Activated CD4-positive, CD25-positive, alpha-beta regulatory T cell treated with anti-CD3 and anti-CD28 coated beads, Interleukin-2, amount 50 U/mL, for 72 hours (primary cell): ENCODE measurements around the gene SLC17A9.

ENCODE experiments used
- DNase-seq: peaks from one replicate; pipeline ENCODE4 v3.0.0; 2021

Gene SLC17A9

GRCh38 chr20:63006540-63007359 is 54.2 kb downstream of the SLC17A9 start, which contains the start of gene BHLHE23:
Gene BHLHE23 (minus strand): TSS chr20:63006964. CDS start chr20:63006774, 190 bp downstream.
- no peak for DNase-seq

GRCh38 chr20:63007360-63007645 is 54.8 kb downstream of the SLC17A9 start:
- DNase-seq: no peak

DNA sequence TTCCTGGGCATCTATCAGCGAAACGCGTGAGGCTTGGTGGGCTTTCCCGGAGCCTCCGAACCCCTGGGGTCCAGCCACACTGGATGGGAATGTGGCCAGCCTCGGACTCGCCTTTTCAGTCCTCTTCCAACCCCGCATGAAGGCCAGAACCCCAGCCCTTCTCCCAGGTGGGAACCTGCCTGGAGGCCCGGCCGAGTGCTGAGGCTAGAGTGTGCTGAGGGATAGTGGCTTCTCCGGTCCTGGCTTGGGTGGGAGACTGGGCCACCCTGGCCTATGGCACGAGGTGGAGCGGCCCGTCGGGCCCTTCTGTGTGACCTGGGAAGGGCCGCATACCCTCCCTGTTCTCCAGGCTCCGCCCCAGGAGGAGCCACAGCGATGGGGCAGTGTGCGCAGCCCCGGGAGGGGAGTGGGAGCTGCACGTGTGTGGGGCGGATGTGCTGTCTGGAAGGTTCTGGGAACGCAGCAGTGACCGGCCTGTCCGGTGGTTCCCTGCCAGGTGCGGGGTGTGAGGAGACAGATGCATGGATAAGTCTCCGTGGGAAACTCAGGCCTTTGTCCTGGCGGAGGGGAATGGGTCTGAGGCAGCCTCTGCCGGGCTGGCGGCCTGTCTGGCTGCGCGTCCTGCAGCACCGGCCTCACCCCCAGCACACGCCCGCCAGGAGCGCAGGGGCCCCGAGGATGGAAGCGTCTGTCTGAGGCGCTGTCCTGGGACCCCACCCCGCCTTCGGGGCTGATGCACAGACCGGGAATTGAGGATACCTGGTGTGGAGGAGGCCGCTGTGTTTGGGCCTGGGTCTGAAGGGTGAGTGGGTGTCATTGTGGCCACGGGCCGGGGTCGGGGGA is 55.4 kb downstream of the SLC17A9 start:
- DNase-seq: no peak

- DNase-seq: peak; percentile 36
Measured at GRCh38 chr20:63008541-63009044, 56.1 kb downstream of the SLC17A9 start.

DNA sequence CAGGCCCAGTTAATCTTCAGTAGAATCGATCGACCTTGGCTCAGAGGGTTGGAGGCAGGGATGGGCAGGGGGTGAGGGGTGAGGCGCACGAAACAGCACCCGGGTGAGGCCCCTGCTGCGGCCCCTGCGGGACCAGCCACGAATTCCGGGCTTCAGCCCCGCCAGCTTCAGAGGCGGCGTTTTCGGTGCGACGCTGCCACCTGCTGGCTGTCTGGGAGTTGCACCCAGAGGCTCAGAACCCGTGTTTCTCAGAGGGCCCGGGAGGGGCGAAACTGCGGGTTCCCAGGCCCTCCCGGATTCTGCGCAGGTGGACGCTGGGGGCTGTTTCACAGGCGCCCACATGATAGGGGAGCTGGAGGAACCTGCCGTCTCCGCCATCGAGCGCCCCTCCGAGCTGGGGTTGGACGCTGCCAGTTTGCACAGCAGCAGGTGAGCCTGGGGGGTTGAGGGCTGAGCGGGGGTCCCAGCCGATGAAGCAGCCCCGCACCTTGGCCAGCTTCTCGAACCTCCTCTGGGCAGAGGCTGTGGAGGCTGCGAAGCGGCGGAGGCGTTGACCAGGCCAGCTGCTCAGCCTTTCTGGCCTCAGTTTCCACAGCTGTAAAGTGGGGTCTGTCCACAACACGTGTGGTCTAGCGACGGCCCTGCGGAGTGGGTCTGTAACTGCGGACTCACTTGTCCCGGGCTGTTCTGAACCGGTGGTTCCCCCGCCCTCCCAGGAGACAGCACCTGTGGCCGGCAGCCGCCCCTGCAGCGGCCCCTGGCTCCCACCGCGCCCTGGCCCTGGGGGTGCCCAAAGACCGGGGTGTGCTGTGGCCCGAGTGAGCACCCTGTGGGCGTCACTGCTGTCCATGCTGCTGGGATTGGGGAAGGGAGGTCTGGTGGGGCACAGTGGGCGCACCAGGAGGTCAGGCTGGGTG is 56.8 kb downstream of the SLC17A9 start:
- DNase-seq: peak; percentile 89

- peak; percentile 58 for DNase-seq
Measured at GRCh38 chr20:63009988-63010769, 57.7 kb downstream of the SLC17A9 start.

GRCh38 chr20:63011798-63012197 is 59.3 kb downstream of the SLC17A9 start:
- DNase-seq: no peak

- DNase-seq: no peak
Measured at GRCh38 chr20:63013207-63013606, 60.7 kb downstream of the SLC17A9 start.

DNA sequence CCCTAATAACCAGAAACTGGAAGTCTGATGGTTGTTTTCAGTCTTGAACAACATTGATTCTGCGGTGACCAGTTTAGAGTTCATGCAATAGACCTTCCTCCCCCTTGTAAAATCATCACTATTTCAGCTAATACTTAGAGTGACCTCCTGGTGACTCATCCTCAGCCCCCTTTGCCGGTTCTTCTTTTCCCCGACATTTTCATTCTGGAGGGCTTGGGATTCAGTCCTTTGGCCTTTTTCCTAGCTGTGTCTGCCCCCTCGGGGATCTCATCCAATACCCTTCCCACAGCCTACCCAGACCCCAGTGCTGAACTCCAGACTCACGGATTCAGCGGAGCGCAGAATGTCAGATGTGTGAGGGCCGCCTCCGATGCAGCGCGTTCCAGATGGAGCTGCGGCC is 61.8 kb downstream of the SLC17A9 start:
- DNase-seq: no peak

DNA sequence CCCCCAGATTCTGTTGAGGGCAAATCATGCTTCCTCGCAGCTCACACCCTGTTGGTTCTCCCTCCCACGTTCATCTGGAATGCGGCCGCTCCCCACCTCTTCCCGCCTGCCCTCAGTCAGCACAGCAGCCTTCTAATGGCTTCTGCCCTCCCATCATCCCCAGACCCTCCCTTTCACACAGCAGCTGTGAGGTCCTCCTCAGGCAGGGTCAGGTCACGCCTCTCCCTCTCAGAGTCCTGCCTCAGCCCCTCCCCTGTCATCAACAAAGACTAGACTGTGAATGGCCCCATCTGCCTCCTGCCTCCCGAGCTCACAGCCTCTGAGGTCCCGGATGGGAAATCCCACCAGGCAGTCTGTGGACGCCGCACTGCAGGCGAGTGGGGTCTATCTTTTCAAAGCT is 62.2 kb downstream of the SLC17A9 start:
- DNase-seq: no peak

- no peak for DNase-seq
Measured at GRCh38 chr20:63015147-63015661, 62.7 kb downstream of the SLC17A9 start.

DNA sequence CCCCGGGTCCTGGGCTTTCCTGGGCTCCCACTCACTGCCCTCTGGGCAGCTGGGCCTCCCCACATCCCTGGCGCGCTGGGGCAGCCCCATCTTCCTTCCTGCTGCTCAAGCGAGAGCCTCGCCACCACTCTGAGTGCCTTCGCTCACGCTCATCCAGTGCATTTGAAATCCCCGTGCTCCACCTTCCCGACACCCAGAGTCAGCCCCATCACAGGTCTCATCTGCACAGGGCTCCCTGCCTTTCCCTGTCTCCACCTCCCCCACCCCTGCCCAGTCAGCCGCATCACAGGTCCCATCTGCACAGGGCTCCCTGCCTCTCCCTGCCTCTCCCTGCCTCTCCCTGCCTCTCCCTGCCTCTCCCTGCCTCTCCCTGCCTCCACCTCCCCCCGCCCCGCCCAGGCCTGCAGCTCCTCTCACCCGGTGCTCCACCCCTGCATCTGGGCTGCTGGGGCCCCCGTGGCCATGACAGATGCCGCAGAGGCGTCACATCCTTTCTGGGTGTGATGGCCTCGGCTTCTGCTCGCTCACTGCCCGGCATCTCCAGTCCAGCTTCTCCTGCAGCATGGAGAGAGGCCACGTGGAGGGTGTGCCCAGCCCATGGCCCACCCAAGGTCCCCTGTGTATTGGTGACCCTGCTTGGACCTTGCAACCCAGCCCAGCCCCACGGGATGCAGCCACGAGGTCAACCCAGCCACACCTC is 63.3 kb downstream of the SLC17A9 start:
- no peak for DNase-seq

GRCh38 chr20:63016514-63017075 is 64.1 kb downstream of the SLC17A9 start:
- DNase-seq: no peak

DNA sequence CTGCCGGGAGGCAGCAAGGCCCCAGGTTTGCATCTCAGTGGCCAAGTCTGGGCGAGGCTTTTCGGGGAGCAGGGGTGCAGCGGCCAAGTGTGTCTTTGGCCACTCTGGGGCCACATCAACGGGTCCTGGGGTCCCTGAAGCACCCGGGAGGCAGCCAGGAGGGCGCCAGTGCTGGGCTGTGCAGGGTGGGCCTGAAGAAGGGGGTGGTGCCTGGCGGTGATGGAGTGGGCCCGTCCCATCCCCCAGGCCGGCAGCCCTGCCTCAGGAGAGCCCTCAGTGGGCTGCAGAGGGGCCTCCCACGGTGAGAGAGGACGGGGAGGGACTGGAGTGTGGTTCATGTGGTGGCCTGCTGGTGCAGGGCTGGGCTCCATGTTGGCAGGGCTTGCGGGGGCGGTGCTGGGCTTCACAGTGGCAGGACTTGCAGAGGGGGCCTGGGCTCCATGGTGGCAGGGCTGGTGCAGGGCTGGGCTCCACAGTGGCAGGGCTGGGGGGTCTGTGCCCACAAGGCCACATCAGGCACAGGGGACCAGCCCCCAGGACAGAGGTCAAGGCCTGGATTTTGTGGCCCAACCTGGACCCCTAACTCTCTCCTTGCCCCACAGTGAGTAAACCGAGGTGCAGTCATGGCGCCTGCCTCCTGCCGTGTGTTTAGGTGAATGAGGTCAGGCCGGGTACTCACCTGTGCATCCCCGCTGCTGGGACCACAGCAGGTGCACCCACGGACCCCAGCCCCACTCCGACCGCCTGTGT is 64.7 kb downstream of the SLC17A9 start:
- no peak for DNase-seq

- no peak for DNase-seq
Measured at GRCh38 chr20:63017826-63018411, 65.4 kb downstream of the SLC17A9 start.
